Esophagus (tissue), 2 donors: Measurements from ENCODE around the gene USP40. TPM values are rescaled to one million over a fixed set of nuclear protein-coding genes. Genes with fewer than 3 reads are reported as not detected.

ENCODE experiments used
- H3K27ac ChIP-seq, 2 donors: one replicate each; pipeline ENCODE4 v1.5.1; 2013; ENCODE audit warnings: low read depth in 2 of 2, mild to moderate bottlenecking in 2 of 2, inconsistent platforms in 1 of 2, low read length in 1 of 2, moderate library complexity in 1 of 2
- H3K27me3 ChIP-seq, 2 donors: one replicate each; pipeline ENCODE4 v1.6.1; 2013; ENCODE audit warnings: low read length in 2 of 2, control low read depth in 1 of 2, mild to moderate bottlenecking in 1 of 2; ENCODE audit not compliant: insufficient read depth in 2 of 2, control insufficient read depth in 1 of 2
- H3K36me3 ChIP-seq, 2 donors: one replicate each; pipeline ENCODE4 v1.6.1; 2013; ENCODE audit warnings: low read length in 1 of 2; ENCODE audit not compliant: control insufficient read depth in 2 of 2, insufficient read depth in 2 of 2
- H3K4me1 ChIP-seq, 2 donors: one replicate each; pipeline ENCODE4 v1.6.1; 2013; ENCODE audit warnings: low read length in 1 of 2; ENCODE audit not compliant: control insufficient read depth in 2 of 2, insufficient read depth in 2 of 2
- H3K4me3 ChIP-seq, 2 donors: one replicate each; pipeline ENCODE4 v1.5.1; 2013; ENCODE audit warnings: low read length in 2 of 2, mild to moderate bottlenecking in 2 of 2, low read depth in 1 of 2, moderate library complexity in 1 of 2
- H3K9me3 ChIP-seq, 2 donors: one replicate each; pipeline ENCODE4 v1.6.1; 2013; ENCODE audit warnings: mild to moderate bottlenecking in 2 of 2, low read depth in 1 of 2, low read length in 1 of 2, moderate library complexity in 1 of 2; ENCODE audit not compliant: control insufficient read depth in 2 of 2, insufficient read depth in 1 of 2
- WGBS, 2 donors: extraction: QIAGEN DNeasy Blood & Tissue Kit; methylation state at CpG; one replicate each; pipeline ENCODE4 v1.1.7; 2013; 5-methylcytosine and 5-hydroxymethylcytosine counted together
- polyA plus RNA-seq, 2 donors: library from polyadenylated mRNA; stranded (reverse); fragments of 200-250 nt; gene quantifications; one replicate each; pipeline ENCODE4 v1.2.3, GENCODE V29; 2013
- donor health status: healthy with polysubstance abuse.
- donor health status: Bipolar disorder and iron deficiency.

USP40 gene
- polyA plus RNA-seq, 2 donors: 14.2 to 29.9 TPM

GRCh38 chr2:233428438-233428837 is 138.1 kb downstream of the USP40 start:
- Histone ChIP-seq H3K9me3 (no peaks in the 10 kb centered on the region), H3K27ac (no peak overlapping the region), H3K27me3 (no peaks in the 10 kb centered on the region), H3K4me3 (no peak overlapping the region), H3K36me3 (no peaks in the 10 kb centered on the region), H3K4me1 (no peaks in the 10 kb centered on the region)
- 97 to 99% methylated on average over 7 of the region's 7 CpGs for WGBS, 2 donors

- WGBS, 2 donors: 86 to 97% methylated on average over 3 of the region's 3 CpGs
- Histone ChIP-seq H3K27me3 (no peaks in the 10 kb centered on the region), H3K27ac (no peak overlapping the region), H3K4me1 (no peaks in the 10 kb centered on the region), H3K9me3 (no peaks in the 10 kb centered on the region), H3K36me3 (no peaks in the 10 kb centered on the region), H3K4me3 (no peak overlapping the region)
Measured at GRCh38 chr2:233428008-233428407, 138.6 kb downstream of the USP40 start.

DNA sequence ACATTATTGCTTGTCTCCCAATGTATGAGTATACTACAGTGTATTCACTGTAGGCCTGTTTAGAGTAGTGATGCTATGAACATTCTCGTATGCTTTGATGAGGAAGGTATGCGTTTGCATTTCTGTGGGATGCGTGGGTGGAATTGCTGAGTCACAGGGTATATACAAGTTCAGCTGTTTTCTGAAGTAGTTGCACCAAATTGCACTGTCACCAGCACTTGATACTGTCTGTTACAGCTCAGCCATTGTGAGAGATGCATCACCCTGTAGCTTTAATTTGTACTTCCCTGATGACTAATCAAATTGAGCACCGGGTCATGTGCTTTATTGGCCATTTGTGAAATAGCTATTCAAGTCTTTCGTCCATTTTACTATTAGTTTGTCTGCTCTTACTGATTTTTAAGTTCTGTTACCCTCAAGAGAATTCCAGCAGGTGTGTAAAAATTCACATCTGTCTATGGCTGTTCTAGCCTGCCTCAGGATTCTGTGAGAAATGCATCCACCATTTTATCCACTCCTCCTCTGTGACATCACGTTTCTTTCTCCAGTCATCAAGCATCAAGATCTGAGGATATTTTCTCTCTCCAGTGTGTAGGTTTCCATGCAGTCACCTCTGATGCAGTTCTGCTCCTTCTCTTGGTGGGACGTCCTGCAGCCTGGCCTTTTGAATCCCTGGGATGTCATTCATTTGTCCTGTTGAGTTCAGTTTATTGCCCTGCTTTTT is 139.8 kb downstream of the USP40 start:
- H3K4me1 ChIP-seq: peaks cover 0 to 5% of the 10 kb centered on the region in 2 donors
- H3K27ac ChIP-seq: no peak overlapping the region
- H3K27me3 ChIP-seq: no peaks in the 10 kb centered on the region
- H3K9me3 ChIP-seq: no peaks in the 10 kb centered on the region
- no peaks in the 10 kb centered on the region for H3K36me3 ChIP-seq
- no peak overlapping the region for H3K4me3 ChIP-seq
- WGBS, 2 donors: 82% methylated on average over 7 of the region's 7 CpGs

Other genes with a start within 250 kb of the USP40 start
- gene DGKD, start 212.3 kb downstream of the USP40 start, polyA plus RNA-seq: 10 to 100 TPM in 1 of 2 donors, 1 to 10 TPM in 1; 3.3 to 15.4 TPM
- gene UGT1A8, start 50.9 kb upstream of the USP40 start, polyA plus RNA-seq: 1 to 10 TPM in 1 of 2 donors, under 1 TPM in 1; 0.39 to 2.8 TPM
- gene UGT1A10, start 69.7 kb upstream of the USP40 start, polyA plus RNA-seq: 10 to 100 TPM in 1 of 2 donors, 1 to 10 TPM in 1; 9.1 to 10.8 TPM
- under 1 TPM; 0.01 to 0.31 TPM for gene UGT1A9, start 105.1 kb upstream of the USP40 start, polyA plus RNA-seq
- 10 to 100 TPM; 28.8 to 54.2 TPM for gene UGT1A7, start 115.1 kb upstream of the USP40 start, polyA plus RNA-seq
- 10 to 100 TPM in 1 of 2 donors, 1 to 10 TPM in 1; 4.8 to 22.4 TPM for gene UGT1A6, start 126.1 kb upstream of the USP40 start, polyA plus RNA-seq
- 1 to 10 TPM in 1 of 2 donors, under 1 TPM in 1; 0.01 to 2.9 TPM for gene UGT1A5, start 146.1 kb upstream of the USP40 start, polyA plus RNA-seq
- 1 to 10 TPM in 1 of 2 donors, under 1 TPM in 1; 0.69 to 2.5 TPM for gene UGT1A4, start 152.0 kb upstream of the USP40 start, polyA plus RNA-seq
- 1 to 10 TPM in 1 of 2 donors, under 1 TPM in 1; 0.07 to 1.5 TPM for gene UGT1A3, start 162.3 kb upstream of the USP40 start, polyA plus RNA-seq
- 1 to 10 TPM in 1 of 2 donors, under 1 TPM in 1; 0.75 to 2.0 TPM for gene UGT1A1, start 193.5 kb upstream of the USP40 start, polyA plus RNA-seq
- gene MROH2A, start 211.5 kb upstream of the USP40 start, polyA plus RNA-seq: under 1 TPM; 0.22 to 0.99 TPM